Natural killer cell (primary cell): ENCODE measurements around the gene GRAP. TPM values are rescaled to one million over a fixed set of nuclear protein-coding genes. Genes with fewer than 3 reads are reported as not detected.

Source experiments
- ATAC-seq, 3 donors: fragments of 150-1000 bp in 2 of 3; fragments of 200-7000 bp in 1 of 3; cut with Tn5 transposase; 1 replicate in 1 of 3; 2 replicates in 2 of 3; pipeline ENCODE4 v1.10.0; 2021; ENCODE audit warnings: mild to moderate bottlenecking in 2 of 3, moderate library complexity in 2 of 3
- DNase-seq, 2 donors: peaks; one replicate each; pipeline versions ENCODE4 v3.0.0 to v3.0.0-alpha.2; 2013 to 2021; ENCODE audit warnings: mixed read lengths in 1 of 2
- H3K27ac ChIP-seq: one replicate; pipeline ENCODE4 v1.5.1; 2013; ENCODE audit warnings: mild to moderate bottlenecking, low read length
- H3K27me3 ChIP-seq: one replicate; pipeline ENCODE4 v1.6.1; 2013; ENCODE audit warnings: low read length; ENCODE audit not compliant: control insufficient read depth, insufficient read depth
- H3K36me3 ChIP-seq: one replicate; pipeline ENCODE4 v1.6.1; 2013; ENCODE audit warnings: low read length; ENCODE audit not compliant: control insufficient read depth, insufficient read depth
- H3K4me1 ChIP-seq: one replicate; pipeline ENCODE4 v1.6.1; 2013; ENCODE audit warnings: low read length; ENCODE audit not compliant: control insufficient read depth, insufficient read depth
- H3K4me3 ChIP-seq: one replicate; pipeline ENCODE4 v1.5.1; 2013; ENCODE audit warnings: low read length
- H3K9me3 ChIP-seq: one replicate; pipeline ENCODE4 v1.6.1; 2013; ENCODE audit warnings: low read length; ENCODE audit not compliant: control insufficient read depth, insufficient read depth
- H3K27ac Mint-ChIP-seq, 2 donors: one replicate each; pipeline ENCODE4 v1.8.0; 2022; ENCODE audit warnings: mild to moderate bottlenecking in 2 of 2, mixed read lengths in 2 of 2, moderate library complexity in 1 of 2
- H3K27me3 Mint-ChIP-seq, 2 donors: one replicate each; pipeline ENCODE4 v1.8.0; 2022; ENCODE audit warnings: low read depth in 2 of 2, mixed read lengths in 2 of 2
- H3K36me3 Mint-ChIP-seq: one replicate; pipeline ENCODE4 v1.8.0; 2022; ENCODE audit warnings: mixed read lengths
- H3K4me1 Mint-ChIP-seq, 2 donors: one replicate each; pipeline ENCODE4 v1.8.0; 2022; ENCODE audit warnings: mixed read lengths in 2 of 2
- H3K4me3 Mint-ChIP-seq: one replicate; pipeline ENCODE4 v1.8.0; 2022; ENCODE audit warnings: mild to moderate bottlenecking, moderate library complexity, mixed read lengths
- H3K9me3 Mint-ChIP-seq, 2 donors: one replicate each; pipeline ENCODE4 v1.8.0; 2022; ENCODE audit warnings: mixed read lengths in 2 of 2
- WGBS: methylation state at CpG from one replicate; pipeline ENCODE4 v1.1.7; 2013; ENCODE audit warnings: missing lambda C conversion rate; ENCODE audit not compliant: insufficient coverage; 5-methylcytosine and 5-hydroxymethylcytosine counted together
- intact Hi-C: fragments of 100-400 bp; cut with micrococcal nuclease; formaldehyde crosslinking; loops from one replicate; pipeline ENCODE4 v1.14.2; 2022
- total RNA-seq, 4 donors: library from RNA; stranded (reverse); fragments of 120-200 nt in 1 of 4; gene quantifications; one replicate each; pipeline versions ENCODE4 v1.2.3 to v1.2.4, GENCODE V29; 2013 to 2022
- TF ChIP-seq, protein P1 (sequence below): fragments of 200-600 bp; IDR thresholded peaks from one replicate; pipeline ENCODE4 v1.8.0; 2022; ENCODE audit warnings: antibody characterized with exemption

GRAP gene
- total RNA-seq, 3 donors from 2014 or later (not counting 1 experiment from before 2014, with no cell fraction given), result 5.6 to 11.3 (median 7.1) TPM

DNA sequence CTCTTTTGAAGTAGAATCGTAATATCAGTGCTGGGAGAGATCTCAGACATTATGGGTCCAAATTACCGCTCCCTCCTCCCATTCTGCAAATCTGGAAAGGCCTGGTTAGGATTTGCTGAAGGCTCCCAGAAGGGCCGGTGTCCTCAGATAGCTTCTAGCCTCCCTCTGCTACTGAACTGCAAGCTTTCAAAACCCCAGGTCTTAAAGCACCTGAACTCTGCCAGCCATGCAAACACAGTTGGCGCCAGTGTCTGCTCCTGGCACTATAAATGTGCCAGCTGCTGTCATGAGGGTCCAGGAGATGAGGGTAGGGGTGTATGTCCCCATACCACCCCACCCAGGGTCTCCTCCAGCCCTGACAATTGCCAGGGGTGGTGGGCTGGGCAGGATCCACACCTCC, 70.6 kb downstream of the GRAP start:
- intact Hi-C loops, result no loop called here
- DNase-seq (no peak), ATAC-seq (no peak)
- Mint-ChIP-seq H3K4me3 (no peak overlapping the region), H3K27me3 (no peaks in the 10 kb centered on the region), H3K36me3 (no peaks in the 10 kb centered on the region), H3K4me1 (no peaks in the 10 kb centered on the region), H3K9me3 (no peaks in the 10 kb centered on the region), H3K27ac (no peak overlapping the region)
- H3K36me3 ChIP-seq, result peaks cover 4% of the 10 kb centered on the region
- TF ChIP-seq, protein P1, sequence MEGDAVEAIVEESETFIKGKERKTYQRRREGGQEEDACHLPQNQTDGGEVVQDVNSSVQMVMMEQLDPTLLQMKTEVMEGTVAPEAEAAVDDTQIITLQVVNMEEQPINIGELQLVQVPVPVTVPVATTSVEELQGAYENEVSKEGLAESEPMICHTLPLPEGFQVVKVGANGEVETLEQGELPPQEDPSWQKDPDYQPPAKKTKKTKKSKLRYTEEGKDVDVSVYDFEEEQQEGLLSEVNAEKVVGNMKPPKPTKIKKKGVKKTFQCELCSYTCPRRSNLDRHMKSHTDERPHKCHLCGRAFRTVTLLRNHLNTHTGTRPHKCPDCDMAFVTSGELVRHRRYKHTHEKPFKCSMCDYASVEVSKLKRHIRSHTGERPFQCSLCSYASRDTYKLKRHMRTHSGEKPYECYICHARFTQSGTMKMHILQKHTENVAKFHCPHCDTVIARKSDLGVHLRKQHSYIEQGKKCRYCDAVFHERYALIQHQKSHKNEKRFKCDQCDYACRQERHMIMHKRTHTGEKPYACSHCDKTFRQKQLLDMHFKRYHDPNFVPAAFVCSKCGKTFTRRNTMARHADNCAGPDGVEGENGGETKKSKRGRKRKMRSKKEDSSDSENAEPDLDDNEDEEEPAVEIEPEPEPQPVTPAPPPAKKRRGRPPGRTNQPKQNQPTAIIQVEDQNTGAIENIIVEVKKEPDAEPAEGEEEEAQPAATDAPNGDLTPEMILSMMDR, result no peak
- H3K4me3 ChIP-seq, result no peak overlapping the region
- no peaks in the 10 kb centered on the region for H3K4me1 ChIP-seq
- H3K9me3 ChIP-seq, result no peaks in the 10 kb centered on the region
- no peaks in the 10 kb centered on the region for H3K27me3 ChIP-seq
- no peak overlapping the region for H3K27ac ChIP-seq
- WGBS, result 75% methylated on average over 4 of the region's 4 CpGs

DNA sequence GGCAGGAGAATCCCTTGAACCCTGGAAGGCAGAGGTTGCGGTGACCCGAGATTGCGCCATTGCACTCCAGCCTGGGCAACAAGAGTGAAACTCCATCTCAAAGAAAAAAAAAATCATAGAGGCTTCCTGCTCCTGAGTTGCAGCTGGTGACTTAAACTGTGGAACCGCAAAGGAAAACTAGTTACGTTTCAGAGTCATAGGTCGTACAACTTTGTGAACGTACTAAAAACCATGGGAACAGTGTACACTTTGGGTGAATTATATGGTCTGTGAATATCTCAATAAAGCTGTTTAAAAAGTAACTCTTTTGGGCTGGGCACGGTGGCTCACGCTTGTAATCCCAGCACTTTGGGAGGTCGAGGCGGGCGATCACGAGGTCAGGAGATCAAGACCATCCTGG, 71.2 kb downstream of the GRAP start:
- no peaks in the 10 kb centered on the region for H3K36me3 Mint-ChIP-seq

DNA sequence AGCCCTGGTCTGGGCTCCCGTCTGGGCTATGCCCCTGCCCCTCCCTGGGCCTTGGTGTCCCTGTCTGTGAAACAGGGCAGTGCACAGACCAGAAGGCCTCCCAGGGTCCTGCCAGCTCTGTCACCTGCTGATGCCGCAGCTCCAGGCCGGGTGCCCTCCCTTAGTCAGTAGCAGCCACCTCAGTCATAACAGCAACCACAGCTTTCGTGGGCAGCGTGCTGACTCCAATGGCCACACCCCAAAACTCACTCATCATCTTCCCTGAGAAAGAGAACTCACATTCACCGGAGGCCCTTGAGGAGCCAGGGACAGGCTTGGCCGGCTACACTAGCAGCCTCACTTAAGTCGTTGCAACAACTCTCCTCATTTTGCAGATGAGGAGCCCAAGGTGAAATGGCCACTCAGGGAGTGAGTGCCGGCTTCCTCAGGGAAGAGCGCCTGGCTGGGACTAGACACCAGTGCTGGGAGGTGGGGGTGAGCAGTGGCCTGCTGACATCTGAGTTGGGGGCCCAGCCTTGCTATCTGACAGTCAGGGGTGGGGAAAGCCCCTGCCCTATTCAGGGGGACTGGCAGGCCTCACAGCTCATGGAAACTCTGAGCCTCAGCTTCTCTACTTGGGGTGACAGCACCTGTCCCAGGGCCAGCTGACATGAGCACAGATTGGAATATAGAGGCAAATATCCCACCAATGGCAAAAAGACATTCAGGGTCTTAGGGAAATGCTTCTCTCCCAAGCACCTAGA, 72.2 kb downstream of the GRAP start:
- Mint-ChIP-seq H3K4me3 (no peak overlapping the region), H3K4me1 (peaks cover 0 to 2% of the 10 kb centered on the region in 2 donors), H3K27me3 (no peaks in the 10 kb centered on the region), H3K27ac (no peak overlapping the region), H3K9me3 (no peaks in the 10 kb centered on the region), H3K36me3 (no peaks in the 10 kb centered on the region)
- WGBS, result 91% methylated on average over 10 of the region's 10 CpGs
- no peak for ATAC-seq
- H3K4me1 ChIP-seq, result no peaks in the 10 kb centered on the region
- H3K9me3 ChIP-seq, result no peaks in the 10 kb centered on the region
- H3K36me3 ChIP-seq, result peaks cover 4% of the 10 kb centered on the region
- intact Hi-C loops, result no loop called here
- no peak for DNase-seq
- H3K27me3 ChIP-seq, result no peaks in the 10 kb centered on the region
- H3K27ac ChIP-seq, result no peak overlapping the region
- TF ChIP-seq, protein P1, result no peak
- no peak overlapping the region for H3K4me3 ChIP-seq

More for the DNA sequence above, 71.2 kb downstream of the GRAP start:
- no peaks in the 10 kb centered on the region for H3K4me1 Mint-ChIP-seq
- Histone ChIP-seq H3K9me3 (no peaks in the 10 kb centered on the region), H3K4me3 (no peak overlapping the region), H3K27ac (no peak overlapping the region), H3K4me1 (no peaks in the 10 kb centered on the region), H3K27me3 (no peaks in the 10 kb centered on the region), H3K36me3 (peaks cover 4% of the 10 kb centered on the region)
- 97% methylated on average over 13 of the region's 13 CpGs for WGBS
- H3K4me3 Mint-ChIP-seq, result no peak overlapping the region
- H3K27ac Mint-ChIP-seq, result no peak overlapping the region
- no peak for DNase-seq
- H3K27me3 Mint-ChIP-seq, result no peaks in the 10 kb centered on the region
- TF ChIP-seq, protein P1, result no peak
- intact Hi-C loops, result no loop called here
- no peak for ATAC-seq
- no peaks in the 10 kb centered on the region for H3K9me3 Mint-ChIP-seq

DNA sequence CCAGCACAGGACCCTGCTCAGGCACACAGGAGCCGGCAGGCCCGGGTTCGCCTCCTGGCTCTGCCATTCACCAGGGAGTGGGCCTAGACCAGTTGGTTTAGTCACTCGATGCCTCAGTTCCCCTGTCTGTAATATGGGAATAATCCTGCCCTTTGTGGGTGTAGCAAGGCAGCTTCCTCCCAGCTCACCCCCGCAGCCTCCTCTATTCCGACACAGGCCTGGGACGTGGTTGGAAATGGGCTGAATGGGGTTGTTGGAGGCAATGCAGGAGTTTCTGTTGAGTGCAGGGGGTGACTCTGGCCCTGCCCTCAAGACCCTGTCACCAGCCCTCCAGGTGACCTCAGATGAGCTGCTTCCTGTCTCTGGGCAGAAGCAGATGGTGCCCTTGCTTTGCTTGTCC, 75.0 kb downstream of the GRAP start:
- Mint-ChIP-seq H3K27ac (no peak overlapping the region), H3K4me1 (peaks cover 0 to 5% of the 10 kb centered on the region in 2 donors), H3K4me3 (no peak overlapping the region), H3K27me3 (no peaks in the 10 kb centered on the region), H3K9me3 (no peaks in the 10 kb centered on the region), H3K36me3 (no peaks in the 10 kb centered on the region)
- WGBS, result 98% methylated on average over 7 of the region's 7 CpGs
- DNase-seq (no peak), ATAC-seq (no peak)
- Histone ChIP-seq H3K27ac (no peak overlapping the region), H3K36me3 (no peaks in the 10 kb centered on the region), H3K4me3 (no peak overlapping the region), H3K27me3 (no peaks in the 10 kb centered on the region), H3K9me3 (no peaks in the 10 kb centered on the region), H3K4me1 (peaks cover 4% of the 10 kb centered on the region)
- TF ChIP-seq, protein P1, result no peak
- intact Hi-C loops, result no loop called here
